ENCODE results near the gene PROB1.
A peak's percentile ranks its signal among the peaks of the same experiment; 100 is the strongest.

The PROB1 gene

DNA sequence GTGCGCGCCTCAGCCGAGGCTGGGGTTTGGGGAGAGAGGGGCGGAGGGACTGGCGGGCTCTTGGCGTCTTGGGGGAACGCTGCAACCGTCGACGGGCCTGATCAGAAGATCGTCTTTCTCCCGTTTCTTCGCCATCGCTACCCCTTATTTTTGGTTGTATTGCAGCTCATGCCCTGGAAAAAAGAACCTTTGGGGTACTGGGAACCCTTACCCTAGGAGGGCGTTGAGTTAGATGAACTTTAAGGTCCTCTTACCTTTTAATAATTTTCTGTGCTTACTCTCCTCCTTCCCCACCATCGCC is 52.5 kb downstream of the PROB1 start:
- no peak for TF ChIP-seq CTCF (IDR thresholded peaks at IDR 0.05; ENCODE audit: insufficient read depth, low read depth, low read length, missing control alignments)
- peak; percentile 90 for DNase-seq (ENCODE audit: low read depth)
- peak overlapping the region; percentile 87 for H3K4me3 ChIP-seq (ENCODE audit: low read depth, low read length)

DNA sequence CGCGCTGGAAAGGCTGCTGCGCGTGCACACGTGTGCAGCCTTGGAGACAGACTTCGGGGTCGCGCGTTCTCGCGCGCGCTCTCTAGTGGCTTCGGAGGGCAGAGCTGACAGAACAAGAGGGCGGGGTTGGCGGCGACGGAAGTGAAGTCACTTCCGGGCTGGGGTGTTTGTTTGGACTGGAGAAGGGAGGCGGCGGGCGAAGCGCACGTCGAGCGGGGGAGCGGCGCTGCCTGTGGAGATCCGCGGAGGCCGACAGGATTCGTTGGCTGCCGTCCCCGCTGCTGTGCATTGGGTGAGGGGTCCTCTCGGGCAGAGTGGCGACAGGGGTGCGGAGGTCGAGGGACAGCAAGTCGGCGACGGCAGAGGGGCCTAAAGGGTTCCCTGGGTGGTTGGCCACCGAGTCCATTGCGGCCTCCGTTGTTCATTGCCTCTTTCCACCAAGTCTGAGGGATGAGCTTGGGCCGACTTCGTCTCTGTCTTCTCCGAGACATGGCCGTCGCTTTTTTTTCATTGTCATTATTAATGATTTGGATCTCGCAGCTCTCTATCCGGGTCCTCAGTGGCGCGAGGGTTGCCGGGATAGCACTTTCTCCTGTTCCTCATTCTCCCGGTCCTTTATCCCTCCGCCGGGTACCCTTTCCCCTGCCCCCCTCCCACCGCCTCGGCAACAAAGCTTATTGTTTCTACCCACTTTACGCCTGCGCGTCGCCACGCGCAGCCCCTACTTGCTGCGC is 53.0 kb downstream of the PROB1 start, which contains the start of gene PAIP2:
Gene PAIP2, plus strand, starts transcription at position 166 of the 734 bp plus-strand sequence. CDS start 21,931 bp downstream, outside the sequence.
- DNase-seq (ENCODE audit: low read depth), result peak; percentile 98
- H3K4me3 ChIP-seq (ENCODE audit: low read depth, low read length), result peak within 1 kb of the TSS; percentile 87
- TF ChIP-seq CTCF (IDR thresholded peaks at IDR 0.05; ENCODE audit: insufficient read depth, low read depth, low read length, missing control alignments), result peak; percentile 82

DNA sequence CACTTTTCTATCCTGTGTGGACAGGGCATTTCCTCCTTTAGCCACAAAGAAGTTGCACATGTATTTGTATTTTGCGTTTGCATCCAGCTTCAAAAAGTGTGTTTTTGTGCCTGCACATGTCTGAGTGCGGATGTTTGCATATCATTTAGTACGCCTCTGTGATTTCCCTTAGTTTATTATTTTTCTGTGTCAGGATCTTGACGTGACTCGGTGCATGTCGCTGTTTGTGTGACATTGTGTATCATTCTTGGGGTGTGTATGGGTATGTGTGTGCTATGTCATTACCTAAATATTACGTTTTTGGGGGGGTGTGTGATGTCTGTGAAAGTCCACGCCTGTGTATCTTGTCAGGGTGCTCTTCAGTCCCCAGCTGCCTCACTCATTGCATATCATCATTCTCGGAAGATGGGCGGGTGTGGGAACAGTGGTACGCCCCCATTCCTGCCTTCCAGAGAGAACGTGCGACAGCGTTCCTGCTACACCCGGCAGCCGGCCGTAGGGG is 53.7 kb downstream of the PROB1 start:
- H3K4me3 ChIP-seq (ENCODE audit: low read depth, low read length), result peak overlapping the region; percentile 87
- no peak for TF ChIP-seq CTCF (IDR thresholded peaks at IDR 0.05; ENCODE audit: insufficient read depth, low read depth, low read length, missing control alignments)
- DNase-seq (ENCODE audit: low read depth), result no peak

Data from GM12865 (cell line).